B cell (primary cell): ENCODE data around the gene POU4F3.

Experiments
- CTCF ChIP-seq: fragments of 200-600 bp; IDR thresholded peaks from one replicate; pipeline ENCODE4 v1.8.0; 2022; ENCODE audit warnings: antibody characterized with exemption, mild to moderate bottlenecking
- EZH2 ChIP-seq: IDR thresholded peaks from 2 replicates; pipeline ENCODE4 v1.6.1; 2012; ENCODE audit warnings: borderline replicate concordance, low read depth, mild to moderate bottlenecking, moderate library complexity, low read length; ENCODE audit not compliant: insufficient read depth, poor library complexity, severe bottlenecking

- TF ChIP-seq CTCF: no peak
- no peak for TF ChIP-seq EZH2
These were observed 4.5 kb upstream of the POU4F3 start for GRCh38 chr5:146334074-146334533.
